ENCODE measurements around the gene ZFP36L2. TPM values are rescaled to one million over a fixed set of nuclear protein-coding genes. Genes with fewer than 3 reads are reported as not detected.

The ZFP36L2 gene
- polyA plus RNA-seq, 1 of the 3 experiments (the other 2 are of a cell fraction), result 18.4 TPM

- TF ChIP-seq POLR2AphosphoS5 (IDR thresholded peaks at IDR 0.05; ENCODE audit: low read depth, low read length) (no peak), IRF3 (IDR thresholded peaks at IDR 0.05; ENCODE audit: low read depth, low read length) (no peak), REST (IDR thresholded peaks at IDR 0.05; ENCODE audit: low read depth, low read length) (no peak), FOXM1 (IDR thresholded peaks at IDR 0.05; ENCODE audit: low read depth) (no peak), JUND (IDR thresholded peaks at IDR 0.05) (no peak), NRF1 (IDR thresholded peaks at IDR 0.05; ENCODE audit: low read depth, low read length) (no peak), MXI1 (IDR thresholded peaks at IDR 0.05; ENCODE audit: low read depth, low read length) (no peak)
Observed at GRCh38 chr2:43241558-43241957, 15.2 kb upstream of the ZFP36L2 start (continued).

- H3K9ac ChIP-seq, result no peak overlapping the region
- no peaks in the 10 kb centered on the region for H3K9me2 ChIP-seq
- WGBS (ENCODE audit: low lambda C conversion rate), result 85% methylated on average over 5 of the region's 5 CpGs
- H3K4me2 ChIP-seq, result no peak overlapping the region
- H2AFZ ChIP-seq (ENCODE audit: low read depth), result no peak overlapping the region
- no peak for DNase-seq
- CTCF ChIA-PET, result interaction anchor here (0.6 to 7.3 kb wide), 8 partner anchors 12 to 413 kb away, joined by 3 to 67 read pairs (median 4); no protein-coding TSS in a partner anchor
- no peaks in the 10 kb centered on the region for H3K27me3 ChIP-seq (ENCODE audit: insufficient read depth)
- H4K20me1 ChIP-seq (ENCODE audit: insufficient read depth), result no peaks in the 10 kb centered on the region
- POLR2A ChIA-PET, result interaction anchor here (1.1 kb wide), 1 partner anchor 13 kb away, joined by 8 read pairs; no protein-coding TSS in a partner anchor
- peaks cover 0 to 6% of the 10 kb centered on the region in 2 experiments; a peak in 1 of 4 replicates for H3K4me1 ChIP-seq (ENCODE audit: control insufficient read depth in 1 of 2, insufficient read depth in 2 of 2, low read depth in 1 of 2, low read length in 1 of 2)
- H3K9me3 ChIP-seq, result no peaks in the 10 kb centered on the region
- no peaks in the 10 kb centered on the region for H3K79me2 ChIP-seq (ENCODE audit: insufficient read depth)
- H3K4me3 ChIP-seq (ENCODE audit: low read depth in 2 of 2, low read length in 1 of 2), result no peak overlapping the region
- TF ChIP-seq YY1 (IDR thresholded peaks at IDR 0.05; ENCODE audit: low read depth) (no peak), PBX3 (IDR thresholded peaks at IDR 0.05) (no peak), RAD21 (IDR thresholded peaks at IDR 0.05; ENCODE audit: low read length) (no peak), TCF12 (IDR thresholded peaks at IDR 0.05) (no peak), POLR2AphosphoS5 (IDR thresholded peaks at IDR 0.05; ENCODE audit: low read depth, low read length) (no peak), MXI1 (IDR thresholded peaks at IDR 0.05; ENCODE audit: low read depth, low read length) (no peak), TAF1 (IDR thresholded peaks at IDR 0.05; ENCODE audit: borderline replicate concordance, low read depth, low read length) (no peak), FOXJ3 (CRISPR knock-in tag; IDR thresholded peaks at IDR 0.05) (no peak)
- no peaks in the 10 kb centered on the region for H3F3A ChIP-seq (replicated peaks; ENCODE audit: insufficient read depth)
- no peaks in the 10 kb centered on the region for H3K36me3 ChIP-seq (replicated peaks in 1 of 2; ENCODE audit: control insufficient read depth in 1 of 2, insufficient read depth in 2 of 2, low read length in 1 of 2)
- no peak overlapping the region for H3K27ac ChIP-seq (ENCODE audit: low read depth in 2 of 2, low read length in 1 of 2)
Observed at GRCh38 chr2:43240766-43241150, 14.4 kb upstream of the ZFP36L2 start.
